ENCODE results near the gene PRRT2. TPM values are rescaled to one million over a fixed set of nuclear protein-coding genes. Genes with fewer than 3 reads are reported as not detected.
A peak's percentile ranks its signal among the peaks of the same experiment; 100 is the strongest.

Gene PRRT2
- 10 to 100 TPM in 1 of 2 donors, 1 to 10 TPM in 1; 6.6 to 19.2 TPM for total RNA-seq

DNA sequence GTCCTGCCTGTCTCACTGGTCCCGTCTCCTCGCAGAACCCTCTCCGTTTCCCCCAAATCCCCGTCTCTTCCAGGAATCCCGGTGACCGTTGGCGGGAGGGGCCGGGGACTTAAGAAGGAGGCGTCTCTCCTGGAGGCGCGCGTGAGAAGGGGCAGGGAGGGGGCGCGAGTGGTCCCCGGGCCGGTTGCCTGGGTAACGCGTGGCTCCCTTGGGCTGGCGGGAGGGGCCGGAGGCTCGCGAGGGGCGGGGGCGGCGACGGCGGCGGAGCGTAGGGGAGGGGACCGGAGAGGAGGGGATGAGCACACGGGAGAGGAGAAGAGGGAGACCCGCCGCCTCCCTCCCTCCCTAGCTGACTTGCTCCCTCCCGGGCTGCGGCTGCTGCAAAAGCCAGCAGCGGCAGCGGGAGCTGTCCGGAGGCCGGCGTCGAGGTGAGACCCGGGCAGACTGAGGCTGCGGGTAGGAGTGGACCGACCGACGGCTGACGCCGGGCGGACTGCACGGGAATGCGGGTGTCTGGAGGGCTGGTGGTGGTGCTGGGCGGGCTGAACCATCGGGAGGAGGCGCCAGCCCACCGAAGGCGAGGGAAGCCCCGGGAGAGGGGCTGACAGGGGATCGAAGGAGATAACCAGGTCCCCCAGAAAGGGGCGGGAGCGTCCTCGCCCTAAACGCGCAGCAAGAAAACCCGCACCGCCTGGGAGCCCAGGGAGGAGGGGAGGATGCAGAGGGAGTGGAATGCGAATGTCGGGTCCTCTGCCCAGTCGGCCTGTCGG is at the start of gene PRRT2:
TSS of gene PRRT2 (plus strand) at position 298 of the 770 bp plus-strand sequence. CDS start 862 bp downstream, outside the sequence.
- intact Hi-C loops (cut with DNase I) = loop anchor here (5.0 kb wide), 1 partner anchor 185 kb away; the partner anchor contains the start of genes HIRIP3 and INO80E
- WGBS = 3% methylated on average over 60 of the region's 69 CpGs
- DNase-seq (ENCODE audit: low spot score) = peak; percentile 34
- H3K27ac ChIP-seq = peak within 1 kb of the TSS; percentile 91
- peaks cover 27% of the 10 kb centered on the region for H3K4me1 ChIP-seq (replicated peaks)
- no peaks in the 10 kb centered on the region for H3K9me3 ChIP-seq
- peaks cover 0 to 2% of the 10 kb centered on the region in 2 donors for H3K36me3 ChIP-seq
- TF ChIP-seq POLR2AphosphoS5 (IDR thresholded peaks at IDR 0.05) = no peak
- TF ChIP-seq, protein P1, sequence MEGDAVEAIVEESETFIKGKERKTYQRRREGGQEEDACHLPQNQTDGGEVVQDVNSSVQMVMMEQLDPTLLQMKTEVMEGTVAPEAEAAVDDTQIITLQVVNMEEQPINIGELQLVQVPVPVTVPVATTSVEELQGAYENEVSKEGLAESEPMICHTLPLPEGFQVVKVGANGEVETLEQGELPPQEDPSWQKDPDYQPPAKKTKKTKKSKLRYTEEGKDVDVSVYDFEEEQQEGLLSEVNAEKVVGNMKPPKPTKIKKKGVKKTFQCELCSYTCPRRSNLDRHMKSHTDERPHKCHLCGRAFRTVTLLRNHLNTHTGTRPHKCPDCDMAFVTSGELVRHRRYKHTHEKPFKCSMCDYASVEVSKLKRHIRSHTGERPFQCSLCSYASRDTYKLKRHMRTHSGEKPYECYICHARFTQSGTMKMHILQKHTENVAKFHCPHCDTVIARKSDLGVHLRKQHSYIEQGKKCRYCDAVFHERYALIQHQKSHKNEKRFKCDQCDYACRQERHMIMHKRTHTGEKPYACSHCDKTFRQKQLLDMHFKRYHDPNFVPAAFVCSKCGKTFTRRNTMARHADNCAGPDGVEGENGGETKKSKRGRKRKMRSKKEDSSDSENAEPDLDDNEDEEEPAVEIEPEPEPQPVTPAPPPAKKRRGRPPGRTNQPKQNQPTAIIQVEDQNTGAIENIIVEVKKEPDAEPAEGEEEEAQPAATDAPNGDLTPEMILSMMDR (IDR thresholded peaks at IDR 0.05) = no peak
- TF ChIP-seq POLR2A (IDR thresholded peaks at IDR 0.05) = no peak
- H3K27me3 ChIP-seq (replicated peaks; ENCODE audit: insufficient read depth) = no peaks in the 10 kb centered on the region
- peak within 1 kb of the TSS; percentile 44 to 52 for H3K4me3 ChIP-seq

DNA sequence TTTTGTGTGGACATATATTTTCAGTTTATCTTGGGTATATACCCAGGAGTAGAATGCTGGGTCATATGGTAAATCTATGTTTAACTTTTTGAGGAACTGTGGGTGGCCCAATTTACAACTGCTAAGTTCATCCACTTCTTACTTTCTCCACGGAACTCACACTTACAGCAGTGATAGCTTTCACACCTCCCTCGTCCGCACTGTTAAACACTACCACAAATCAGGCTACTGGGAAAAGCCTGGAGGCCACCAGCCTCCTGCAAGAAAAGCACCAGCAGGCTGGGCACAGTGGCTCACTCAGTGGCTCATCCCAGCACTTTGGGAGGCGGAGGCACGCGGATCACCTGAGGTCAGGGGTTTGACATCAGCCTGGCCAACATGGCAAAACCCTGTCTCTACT is 48.7 kb upstream of the PRRT2 start:
- Histone ChIP-seq H3K27me3 (replicated peaks; ENCODE audit: insufficient read depth) (no peaks in the 10 kb centered on the region), H3K27ac (no peak overlapping the region)
- WGBS = 79% methylated on average over 6 of the region's 6 CpGs

DNA sequence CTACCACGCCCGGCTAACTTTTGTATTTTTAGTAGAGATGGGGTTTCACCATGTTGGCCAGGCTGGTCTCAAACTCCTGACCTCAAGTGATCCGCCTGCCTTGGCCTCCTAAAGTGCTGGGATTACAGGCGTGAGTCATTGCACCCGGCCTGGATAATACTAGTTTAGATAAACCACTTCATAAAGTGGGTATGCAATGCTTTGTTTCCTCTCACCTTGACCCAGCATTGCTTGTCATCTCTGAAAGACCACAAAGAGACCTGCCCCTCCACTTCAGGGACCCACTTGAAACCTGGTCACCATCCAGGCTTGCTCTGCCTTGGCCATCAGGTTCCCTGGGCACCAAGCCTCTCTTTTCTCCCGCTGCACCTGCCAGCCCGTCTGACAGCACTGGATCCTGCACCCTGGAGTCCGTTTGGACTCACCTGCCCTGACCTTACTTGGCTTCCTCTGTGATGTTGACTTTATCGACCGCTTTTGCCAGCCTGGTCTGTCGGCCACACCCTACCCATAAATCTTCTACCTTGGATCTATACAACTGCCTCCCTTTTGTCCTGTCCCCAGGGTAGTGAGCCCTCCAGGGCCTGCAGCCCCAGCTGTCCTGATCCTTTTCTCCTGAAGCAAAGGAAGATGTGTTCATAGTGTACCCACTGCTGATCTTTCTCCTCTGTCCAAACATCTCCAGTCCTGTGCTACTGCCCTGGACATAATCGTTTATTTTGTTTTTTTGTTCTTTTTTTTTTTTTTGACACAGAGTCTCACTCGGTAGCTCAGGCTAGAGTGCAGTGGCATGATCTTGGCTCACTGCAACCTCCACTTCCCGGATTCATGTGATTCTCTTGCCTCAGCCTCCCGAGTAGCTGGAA is 46.6 kb upstream of the PRRT2 start:
- H3K9me3 ChIP-seq = no peaks in the 10 kb centered on the region
- WGBS = 55% methylated on average over 15 of the region's 15 CpGs
- intact Hi-C loops (cut with DNase I) = no loop called here
- TF ChIP-seq, protein P1 (IDR thresholded peaks at IDR 0.05) = no peak
- TF ChIP-seq POLR2AphosphoS5 (IDR thresholded peaks at IDR 0.05) = peak; percentile 33
- TF ChIP-seq POLR2A (IDR thresholded peaks at IDR 0.05) = no peak
- peak overlapping the region; percentile 0 to 19 for H3K27ac ChIP-seq
- H3K36me3 ChIP-seq = no peaks in the 10 kb centered on the region
- peak; percentile 31 for DNase-seq (ENCODE audit: low spot score)
- H3K4me3 ChIP-seq = no peak overlapping the region
- no peaks in the 10 kb centered on the region for H3K27me3 ChIP-seq (replicated peaks; ENCODE audit: insufficient read depth)
- peaks cover 4% of the 10 kb centered on the region for H3K4me1 ChIP-seq (replicated peaks)

More for the DNA sequence above, 48.7 kb upstream of the PRRT2 start:
- TF ChIP-seq POLR2A (IDR thresholded peaks at IDR 0.05) = no peak
- TF ChIP-seq, protein P1 (IDR thresholded peaks at IDR 0.05) = no peak
- Histone ChIP-seq H3K9me3 (no peaks in the 10 kb centered on the region), H3K4me3 (no peak overlapping the region), H3K4me1 (replicated peaks) (peaks cover 4% of the 10 kb centered on the region), H3K36me3 (no peaks in the 10 kb centered on the region)
- no peak for DNase-seq (ENCODE audit: low spot score)
- intact Hi-C loops (cut with DNase I) = no loop called here

DNA sequence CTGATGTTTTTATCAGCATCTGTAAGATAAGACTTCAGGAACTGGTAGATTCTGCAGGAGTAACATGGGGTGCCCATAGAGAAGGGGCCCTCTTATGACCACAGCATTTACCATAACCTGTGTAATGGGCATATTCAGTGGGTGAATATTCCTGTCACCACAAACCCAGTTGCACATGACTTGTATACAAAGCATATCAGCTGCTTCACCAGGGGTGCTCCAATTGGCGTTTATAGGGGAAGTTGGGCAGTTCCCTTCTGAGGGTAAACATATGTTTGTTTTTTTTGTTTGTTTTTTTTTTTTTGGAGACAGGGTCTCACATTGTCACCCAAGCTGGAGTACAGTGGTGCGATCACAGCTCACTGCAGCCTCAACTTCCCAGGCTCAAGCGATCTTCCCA is 45.4 kb upstream of the PRRT2 start:
- no peak for TF ChIP-seq POLR2A (IDR thresholded peaks at IDR 0.05)
- TF ChIP-seq POLR2AphosphoS5 (IDR thresholded peaks at IDR 0.05) = no peak
- TF ChIP-seq, protein P1 (IDR thresholded peaks at IDR 0.05) = no peak
- H3K4me3 ChIP-seq = no peak overlapping the region
- no peak overlapping the region for H3K27ac ChIP-seq
- intact Hi-C loops (cut with DNase I) = no loop called here
- no peaks in the 10 kb centered on the region for H3K9me3 ChIP-seq
- H3K36me3 ChIP-seq = no peaks in the 10 kb centered on the region
- DNase-seq (ENCODE audit: low spot score) = no peak
- no peaks in the 10 kb centered on the region for H3K27me3 ChIP-seq (replicated peaks; ENCODE audit: insufficient read depth)
- peaks cover 4% of the 10 kb centered on the region for H3K4me1 ChIP-seq (replicated peaks)
- 90% methylated on average over 3 of the region's 3 CpGs for WGBS
